ENCODE data around the gene GDI2.

DNA sequence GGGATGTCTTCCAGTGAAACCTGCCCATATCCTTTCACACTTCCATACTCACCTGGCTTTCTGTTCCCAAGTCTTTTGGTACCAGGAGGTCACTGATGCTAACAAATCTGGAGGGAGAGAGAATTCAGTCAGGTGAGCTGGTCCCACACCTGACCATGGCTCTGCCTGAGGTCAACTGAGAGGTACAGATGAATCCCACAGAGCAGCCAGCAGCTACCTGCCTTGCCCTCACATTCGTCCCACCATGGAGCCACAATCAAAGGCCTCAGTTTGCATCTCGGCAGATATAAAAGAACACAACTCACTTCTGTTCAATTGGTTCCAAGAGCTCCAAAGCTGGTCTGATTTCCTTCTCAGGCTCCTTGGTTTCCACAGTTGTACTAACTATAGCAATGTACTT lies 47.0 kb downstream of the GDI2 start:
- TF ChIP-seq SAFB2 (IDR thresholded peaks at IDR 0.05; ENCODE audit: borderline replicate concordance, low read depth, low read length, severe bottlenecking) (no peak), ZNF232 (CRISPR knock-in tag; IDR thresholded peaks at IDR 0.05) (no peak), POLR2A (conservative IDR thresholded peaks at IDR 0.05) (peak; percentile 42; the same call in 1 of the 2 replicates), BACH1 (tag; IDR thresholded peaks at IDR 0.05) (no peak), YY1 (IDR thresholded peaks at IDR 0.05; ENCODE audit: borderline replicate concordance in 1 of 3, control insufficient read depth in 1 of 3, extremely low read depth in 1 of 3, insufficient read depth in 3 of 3, insufficient read length in 1 of 3, insufficient replicate concordance in 2 of 3, low read depth in 1 of 3, low read length in 2 of 3) (no peak)
- TF ChIP-seq, protein P1, sequence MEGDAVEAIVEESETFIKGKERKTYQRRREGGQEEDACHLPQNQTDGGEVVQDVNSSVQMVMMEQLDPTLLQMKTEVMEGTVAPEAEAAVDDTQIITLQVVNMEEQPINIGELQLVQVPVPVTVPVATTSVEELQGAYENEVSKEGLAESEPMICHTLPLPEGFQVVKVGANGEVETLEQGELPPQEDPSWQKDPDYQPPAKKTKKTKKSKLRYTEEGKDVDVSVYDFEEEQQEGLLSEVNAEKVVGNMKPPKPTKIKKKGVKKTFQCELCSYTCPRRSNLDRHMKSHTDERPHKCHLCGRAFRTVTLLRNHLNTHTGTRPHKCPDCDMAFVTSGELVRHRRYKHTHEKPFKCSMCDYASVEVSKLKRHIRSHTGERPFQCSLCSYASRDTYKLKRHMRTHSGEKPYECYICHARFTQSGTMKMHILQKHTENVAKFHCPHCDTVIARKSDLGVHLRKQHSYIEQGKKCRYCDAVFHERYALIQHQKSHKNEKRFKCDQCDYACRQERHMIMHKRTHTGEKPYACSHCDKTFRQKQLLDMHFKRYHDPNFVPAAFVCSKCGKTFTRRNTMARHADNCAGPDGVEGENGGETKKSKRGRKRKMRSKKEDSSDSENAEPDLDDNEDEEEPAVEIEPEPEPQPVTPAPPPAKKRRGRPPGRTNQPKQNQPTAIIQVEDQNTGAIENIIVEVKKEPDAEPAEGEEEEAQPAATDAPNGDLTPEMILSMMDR (IDR thresholded peaks at IDR 0.05 in 2 of 3, conservative IDR thresholded peaks at IDR 0.05 in 1 of 3; ENCODE audit: insufficient read depth in 2 of 3, low read depth in 1 of 3, low read length in 3 of 3): no peak

All from K562 (cell line).